K562 (cell line): ENCODE measurements around the gene B3GALT4. TPM values are rescaled to one million over a fixed set of nuclear protein-coding genes. Genes with fewer than 3 reads are reported as not detected.
A peak's percentile ranks its signal among the peaks of the same experiment; 100 is the strongest.

Source experiments
- CBFA2T3 ChIP-seq: fragments of 450-650 bp; IDR thresholded peaks from 2 replicates; pipeline ENCODE4 v1.6.1; 2017
- DMBX1 ChIP-seq: fragments of 250-450 bp; sonication (Bioruptor Pico); IDR thresholded peaks from 2 replicates; pipeline ENCODE4 v1.8.0; 2022; ENCODE audit warnings: inconsistent platforms, mild to moderate bottlenecking, moderate library complexity, borderline replicate concordance
- EP400 ChIP-seq: fragments of 450-650 bp; IDR thresholded peaks from 2 replicates; pipeline ENCODE4 v1.6.1; 2017; ENCODE audit warnings: antibody characterized with exemption, mild to moderate bottlenecking, moderate library complexity
- FOXA1 ChIP-seq: fragments of 450-650 bp; IDR thresholded peaks from 2 replicates; pipeline ENCODE4 v1.6.1; 2016; ENCODE audit warnings: mild to moderate bottlenecking, borderline replicate concordance
- IRF1 ChIP-seq: sonication (generic); formaldehyde crosslinking; IDR thresholded peaks from 2 replicates; pipeline ENCODE4 v1.8.0; 2022; ENCODE audit warnings: missing genetic modification reagents, mild to moderate bottlenecking, borderline replicate concordance
- MAFF ChIP-seq: IDR thresholded peaks from 2 replicates; pipeline ENCODE4 v1.6.1; 2012; ENCODE audit warnings: low read length, improper control_type of control experiment
- MYBL2 ChIP-seq, 2 experiments: fragments of 450-650 bp in 1 of 2; sonication (generic) in 1 of 2; formaldehyde crosslinking in 1 of 2; IDR thresholded peaks; 2 replicates each; pipeline versions ENCODE4 v1.6.1 to v1.8.1; 2017 to 2022; ENCODE audit warnings: borderline replicate concordance in 1 of 2, inconsistent platforms in 1 of 2, low read depth in 1 of 2, mild to moderate bottlenecking in 1 of 2, missing genetic modification reagents in 1 of 2, moderate library complexity in 1 of 2
- PCBP1 ChIP-seq: fragments of 200-400 bp; formaldehyde crosslinking; IDR thresholded peaks from 2 replicates; pipeline ENCODE4 v1.6.1; 2018; ENCODE audit warnings: mild to moderate bottlenecking, low read depth, low read length; ENCODE audit not compliant: poor library complexity, severe bottlenecking
- TEAD2 ChIP-seq: fragments of 450-650 bp; IDR thresholded peaks from 2 replicates; pipeline ENCODE4 v1.6.1; 2016; ENCODE audit warnings: missing genetic modification characterization, control low read depth, missing compliant biosample characterization
- WHSC1 ChIP-seq: IDR thresholded peaks from one replicate; pipeline ENCODE4 v1.6.1; 2012; ENCODE audit warnings: low read length, control low read depth, inconsistent platforms
- ZBTB26 ChIP-seq: fragments of 450-650 bp; formaldehyde crosslinking; IDR thresholded peaks from 2 replicates; pipeline ENCODE4 v1.4.0; 2022; ENCODE audit warnings: missing genetic modification characterization
- ZBTB7A ChIP-seq: IDR thresholded peaks from 2 replicates; pipeline ENCODE4 v1.6.1; 2011; ENCODE audit warnings: low read depth, mild to moderate bottlenecking, low read length, moderate library complexity, borderline replicate concordance; ENCODE audit not compliant: control insufficient read depth
- ZBTB8A ChIP-seq: fragments of 450-650 bp; IDR thresholded peaks from 2 replicates; pipeline ENCODE4 v1.6.1; 2018; ENCODE audit warnings: mild to moderate bottlenecking, moderate library complexity; ENCODE audit not compliant: partially characterized antibody
- ZNF239 ChIP-seq: fragments of 250-450 bp; sonication (Bioruptor Pico); IDR thresholded peaks from 2 replicates; pipeline ENCODE4 v1.4.0; 2020; ENCODE audit warnings: mild to moderate bottlenecking
- polyA plus RNA-seq, 8 experiments: library from polyadenylated mRNA; depleted of rRNA in 4 of 8; stranded (reverse) in 5 of 8; unstranded in 3 of 8; fragments of >200 nt; fragmentation: Nextera tagmentation in 2 of 8; fragmentation: Illumina TruSeq in 1 of 8; extraction: Ambion mirVana in 2 of 8; extraction: Trizol in 1 of 8; gene quantifications; 2 replicates each; pipeline versions ENCODE4 v1.2.1 to v1.2.3, GENCODE V29; 2011 to 2014; ENCODE audit warnings: inconsistent platforms in 1 of 8, missing spikeins in 1 of 8
- total RNA-seq, 7 experiments: library from RNA; depleted of rRNA in 6 of 7; stranded (reverse); fragments of >200 nt in 6 of 7; fragmentation: Illumina TruSeq in 2 of 7; extraction: Trizol in 2 of 7; gene quantifications; 2 replicates each; pipeline versions ENCODE4 v1.2.1 to v1.2.3, GENCODE V29; 2011 to 2021; ENCODE audit warnings: low replicate concordance in 1 of 7
- TF ChIP-seq, protein P1 (sequence below): sonication (generic); formaldehyde crosslinking; IDR thresholded peaks from 2 replicates; pipeline ENCODE4 v1.8.1; 2022; ENCODE audit warnings: missing genetic modification reagents
- TF ChIP-seq, protein P2 (sequence below): sonication (generic); formaldehyde crosslinking; IDR thresholded peaks from 2 replicates; pipeline ENCODE4 v1.8.0; 2022; ENCODE audit warnings: missing genetic modification reagents, mild to moderate bottlenecking, moderate library complexity, borderline replicate concordance
- TF ChIP-seq, protein P3 (sequence below): fragments of 250-450 bp; sonication (Bioruptor Pico); IDR thresholded peaks from 2 replicates; pipeline ENCODE4 v1.8.0; 2022; ENCODE audit warnings: inconsistent platforms, mild to moderate bottlenecking, moderate library complexity, borderline replicate concordance
- TF ChIP-seq, protein P4 (sequence below): IDR thresholded peaks from 2 replicates; pipeline ENCODE4 v1.6.1; 2012; ENCODE audit warnings: low read depth, low read length, improper control_type of control experiment, borderline replicate concordance

B3GALT4 gene
- total and polyA plus RNA-seq, 9 of the 15 experiments (the other 6 are each of a cell fraction or from before 2014, with no cell fraction given), result 0.11 to 1.3 (median 0.53) TPM; not detected in 1

DNA sequence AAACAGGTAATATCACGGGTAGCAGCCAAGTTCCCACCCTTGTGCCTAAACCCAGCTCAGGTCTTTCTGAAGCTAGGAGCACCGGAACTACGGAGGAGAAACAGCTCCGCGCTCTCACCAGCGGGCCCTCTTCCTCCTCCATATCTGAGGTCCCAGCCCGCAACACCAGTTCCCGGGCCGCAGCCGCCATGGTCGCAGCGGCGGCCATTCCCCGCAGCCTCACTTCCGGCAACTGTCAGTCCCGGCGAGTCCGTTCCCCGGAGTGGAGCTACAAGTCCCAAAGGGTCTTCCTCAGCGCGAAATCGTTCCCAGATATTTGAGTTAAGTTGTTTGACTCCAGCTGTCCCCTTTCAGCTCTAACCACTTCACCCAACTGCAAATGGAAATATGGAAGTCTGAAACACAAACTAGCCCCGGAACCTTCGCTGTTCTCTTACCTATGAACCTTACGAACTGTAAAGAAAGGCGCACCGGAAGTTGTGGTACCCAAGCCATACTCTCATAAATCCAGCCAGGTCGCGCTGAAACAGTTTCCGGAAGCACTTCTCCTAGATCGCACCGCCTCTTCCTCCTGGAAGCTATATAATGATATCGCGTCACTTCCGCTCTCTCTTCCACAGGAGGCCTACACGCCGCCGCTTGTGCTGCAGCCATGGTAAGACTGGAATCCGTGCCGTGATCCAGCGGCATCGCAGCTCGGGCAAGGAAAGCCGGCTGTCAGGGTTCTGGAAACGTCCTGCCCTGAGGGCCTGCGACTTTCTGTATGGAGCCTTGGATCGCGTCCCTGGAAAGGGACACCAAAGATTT lies 5.3 kb upstream of the B3GALT4 start, which contains the start of the genes RPS18 and VPS52 (continued):
- no peak for TF ChIP-seq WHSC1
- no peak for TF ChIP-seq FOXA1
- no peak for TF ChIP-seq TEAD2 (tag)
- TF ChIP-seq CBFA2T3, result peak; percentile 81
- peak; percentile 52; the same call in 1 of the 2 replicates for TF ChIP-seq ZBTB7A
- TF ChIP-seq PCBP1, result no peak
- 0 out of 2 replicates have a peak, but pooled peaks have one; percentile 70 for TF ChIP-seq IRF1 (CRISPR knock-in tag)
- TF ChIP-seq EP400, result peak; percentile 100
- TF ChIP-seq MAFF, result no peak
- TF ChIP-seq ZBTB26 (CRISPR knock-in tag), result peak; percentile 71
- peak; percentile 75 for TF ChIP-seq DMBX1 (CRISPR knock-in tag)
- TF ChIP-seq, protein P1, sequence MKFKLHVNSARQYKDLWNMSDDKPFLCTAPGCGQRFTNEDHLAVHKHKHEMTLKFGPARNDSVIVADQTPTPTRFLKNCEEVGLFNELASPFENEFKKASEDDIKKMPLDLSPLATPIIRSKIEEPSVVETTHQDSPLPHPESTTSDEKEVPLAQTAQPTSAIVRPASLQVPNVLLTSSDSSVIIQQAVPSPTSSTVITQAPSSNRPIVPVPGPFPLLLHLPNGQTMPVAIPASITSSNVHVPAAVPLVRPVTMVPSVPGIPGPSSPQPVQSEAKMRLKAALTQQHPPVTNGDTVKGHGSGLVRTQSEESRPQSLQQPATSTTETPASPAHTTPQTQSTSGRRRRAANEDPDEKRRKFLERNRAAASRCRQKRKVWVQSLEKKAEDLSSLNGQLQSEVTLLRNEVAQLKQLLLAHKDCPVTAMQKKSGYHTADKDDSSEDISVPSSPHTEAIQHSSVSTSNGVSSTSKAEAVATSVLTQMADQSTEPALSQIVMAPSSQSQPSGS (CRISPR knock-in tag), result no peak
- TF ChIP-seq, protein P2, sequence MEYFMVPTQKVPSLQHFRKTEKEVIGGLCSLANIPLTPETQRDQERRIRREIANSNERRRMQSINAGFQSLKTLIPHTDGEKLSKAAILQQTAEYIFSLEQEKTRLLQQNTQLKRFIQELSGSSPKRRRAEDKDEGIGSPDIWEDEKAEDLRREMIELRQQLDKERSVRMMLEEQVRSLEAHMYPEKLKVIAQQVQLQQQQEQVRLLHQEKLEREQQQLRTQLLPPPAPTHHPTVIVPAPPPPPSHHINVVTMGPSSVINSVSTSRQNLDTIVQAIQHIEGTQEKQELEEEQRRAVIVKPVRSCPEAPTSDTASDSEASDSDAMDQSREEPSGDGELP, result peak; percentile 81
- TF ChIP-seq ZBTB8A, result no peak
- TF ChIP-seq ZNF239 (CRISPR knock-in tag), result no peak; the same call in 1 of the 2 replicates
- TF ChIP-seq MYBL2 (IDR thresholded peaks at IDR 0.05; ENCODE audit: low read depth), result no peak; the same call in 1 of the 2 replicates
- no peak for TF ChIP-seq MYBL2 (CRISPR knock-in tag; IDR thresholded peaks at IDR 0.05; ENCODE audit: borderline replicate concordance)
- TF ChIP-seq, protein P3, sequence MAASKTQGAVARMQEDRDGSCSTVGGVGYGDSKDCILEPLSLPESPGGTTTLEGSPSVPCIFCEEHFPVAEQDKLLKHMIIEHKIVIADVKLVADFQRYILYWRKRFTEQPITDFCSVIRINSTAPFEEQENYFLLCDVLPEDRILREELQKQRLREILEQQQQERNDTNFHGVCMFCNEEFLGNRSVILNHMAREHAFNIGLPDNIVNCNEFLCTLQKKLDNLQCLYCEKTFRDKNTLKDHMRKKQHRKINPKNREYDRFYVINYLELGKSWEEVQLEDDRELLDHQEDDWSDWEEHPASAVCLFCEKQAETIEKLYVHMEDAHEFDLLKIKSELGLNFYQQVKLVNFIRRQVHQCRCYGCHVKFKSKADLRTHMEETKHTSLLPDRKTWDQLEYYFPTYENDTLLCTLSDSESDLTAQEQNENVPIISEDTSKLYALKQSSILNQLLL, result no peak
- TF ChIP-seq, protein P4, sequence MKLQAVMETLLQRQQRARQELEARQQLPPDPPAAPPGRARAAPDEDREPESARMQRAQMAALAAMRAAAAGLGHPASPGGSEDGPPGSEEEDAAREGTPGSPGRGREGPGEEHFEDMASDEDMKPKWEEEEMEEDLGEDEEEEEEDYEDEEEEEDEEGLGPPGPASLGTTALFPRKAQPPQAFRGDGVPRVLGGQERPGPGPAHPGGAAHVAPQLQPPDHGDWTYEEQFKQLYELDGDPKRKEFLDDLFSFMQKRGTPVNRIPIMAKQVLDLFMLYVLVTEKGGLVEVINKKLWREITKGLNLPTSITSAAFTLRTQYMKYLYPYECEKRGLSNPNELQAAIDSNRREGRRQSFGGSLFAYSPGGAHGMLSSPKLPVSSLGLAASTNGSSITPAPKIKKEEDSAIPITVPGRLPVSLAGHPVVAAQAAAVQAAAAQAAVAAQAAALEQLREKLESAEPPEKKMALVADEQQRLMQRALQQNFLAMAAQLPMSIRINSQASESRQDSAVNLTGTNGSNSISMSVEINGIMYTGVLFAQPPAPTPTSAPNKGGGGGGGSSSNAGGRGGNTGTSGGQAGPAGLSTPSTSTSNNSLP, result no peak
